HepG2 (cell line): ENCODE results near the gene SCAF8. TPM values are rescaled to one million over a fixed set of nuclear protein-coding genes. Genes with fewer than 3 reads are reported as not detected.
A peak's percentile ranks its signal among the peaks of the same experiment; 100 is the strongest.

Source experiments
- ATF5 ChIP-seq: sonication (generic); formaldehyde crosslinking; IDR thresholded peaks from 2 replicates; pipeline ENCODE4 v1.4.0; 2020; ENCODE audit warnings: mild to moderate bottlenecking, low read depth, missing genetic modification reagents
- ATM ChIP-seq: fragments of 450-650 bp; IDR thresholded peaks from 2 replicates; pipeline ENCODE4 v1.7.1; 2017; ENCODE audit warnings: mild to moderate bottlenecking, borderline replicate concordance
- HNRNPH1 ChIP-seq: fragments of 200-400 bp; formaldehyde crosslinking; optimal IDR thresholded peaks from 2 replicates; pipeline ENCODE3; 2017; ENCODE audit warnings: mild to moderate bottlenecking, low read depth, low read length
- NFKBIZ ChIP-seq: IDR thresholded peaks from 2 replicates; pipeline ENCODE4 v1.6.1; 2018; ENCODE audit warnings: missing genetic modification reagents, missing compliant biosample characterization
- NPAS2 ChIP-seq: sonication (generic); formaldehyde crosslinking; IDR thresholded peaks from 2 replicates; pipeline ENCODE4 v1.8.0; 2022; ENCODE audit warnings: mild to moderate bottlenecking, missing genetic modification reagents, borderline replicate concordance
- PCBP2 ChIP-seq: fragments of 200-400 bp; formaldehyde crosslinking; optimal IDR thresholded peaks from 2 replicates; pipeline ENCODE3; 2018; ENCODE audit warnings: low read length, low read depth; ENCODE audit not compliant: poor library complexity, severe bottlenecking
- REST ChIP-seq, 2 experiments: IDR thresholded peaks; 2 replicates each; pipeline ENCODE4 v1.6.1; 2011 to 2012; ENCODE audit warnings: low read length in 2 of 2, borderline replicate concordance in 1 of 2, low read depth in 1 of 2, mild to moderate bottlenecking in 1 of 2, moderate library complexity in 1 of 2
- ZNF234 ChIP-seq: sonication (generic); formaldehyde crosslinking; conservative IDR thresholded peaks from 2 replicates; pipeline ENCODE4 v1.5.1; 2020; ENCODE audit warnings: mild to moderate bottlenecking, missing genetic modification reagents
- ZNF329 ChIP-seq: sonication (generic); formaldehyde crosslinking; IDR thresholded peaks from 2 replicates; pipeline ENCODE4 v1.9.0; 2021; ENCODE audit warnings: low read depth, mild to moderate bottlenecking, missing genetic modification reagents
- ZNF333 ChIP-seq: sonication (generic); formaldehyde crosslinking; IDR thresholded peaks from 2 replicates; pipeline ENCODE4 v1.4.0; 2020; ENCODE audit warnings: mild to moderate bottlenecking, missing genetic modification reagents, borderline replicate concordance
- ZNF343 ChIP-seq: sonication (generic); formaldehyde crosslinking; IDR thresholded peaks from 2 replicates; pipeline ENCODE4 v1.4.0; 2020; ENCODE audit warnings: mild to moderate bottlenecking, missing genetic modification reagents
- polyA plus RNA-seq, 8 experiments: library from polyadenylated mRNA; depleted of rRNA in 3 of 8; stranded (reverse) in 7 of 8; unstranded in 1 of 8; fragments of >200 nt; fragmentation: Illumina TruSeq in 4 of 8; extraction: Trizol in 4 of 8; gene quantifications; 2 replicates each; pipeline versions ENCODE4 v1.2.1 to v1.2.3, GENCODE V29; 2011 to 2016; ENCODE audit warnings: low read depth in 4 of 8, missing spikeins in 1 of 8, mixed read lengths in 1 of 8; ENCODE audit not compliant: insufficient read depth in 1 of 8
- total RNA-seq, 5 experiments: library from RNA; depleted of rRNA; stranded (reverse); fragments of >200 nt; fragmentation: Illumina TruSeq; extraction: Trizol; gene quantifications; 2 replicates each; pipeline ENCODE4 v1.2.3, GENCODE V29; 2016; ENCODE audit warnings: low read depth in 1 of 5
- TF ChIP-seq, protein P1 (sequence below): sonication (generic); formaldehyde crosslinking; IDR thresholded peaks from 2 replicates; pipeline ENCODE4 v1.4.0; 2020; ENCODE audit warnings: missing genetic modification reagents
- TF ChIP-seq, protein P2 (sequence below): sonication (generic); formaldehyde crosslinking; IDR thresholded peaks from 2 replicates; pipeline ENCODE4 v1.8.0; 2022; ENCODE audit warnings: missing genetic modification reagents, mild to moderate bottlenecking, inconsistent platforms, borderline replicate concordance
- TF ChIP-seq, protein P3 (sequence below): sonication (generic); formaldehyde crosslinking; IDR thresholded peaks from 2 replicates; pipeline ENCODE4 v1.4.0; 2020; ENCODE audit warnings: mild to moderate bottlenecking, low read depth, missing genetic modification reagents

SCAF8 gene
- total and polyA plus RNA-seq, 2 of the 13 experiments (the other 11 are each of a cell fraction or from before 2014, with no cell fraction given), result 15.3 to 40.8 TPM

DNA sequence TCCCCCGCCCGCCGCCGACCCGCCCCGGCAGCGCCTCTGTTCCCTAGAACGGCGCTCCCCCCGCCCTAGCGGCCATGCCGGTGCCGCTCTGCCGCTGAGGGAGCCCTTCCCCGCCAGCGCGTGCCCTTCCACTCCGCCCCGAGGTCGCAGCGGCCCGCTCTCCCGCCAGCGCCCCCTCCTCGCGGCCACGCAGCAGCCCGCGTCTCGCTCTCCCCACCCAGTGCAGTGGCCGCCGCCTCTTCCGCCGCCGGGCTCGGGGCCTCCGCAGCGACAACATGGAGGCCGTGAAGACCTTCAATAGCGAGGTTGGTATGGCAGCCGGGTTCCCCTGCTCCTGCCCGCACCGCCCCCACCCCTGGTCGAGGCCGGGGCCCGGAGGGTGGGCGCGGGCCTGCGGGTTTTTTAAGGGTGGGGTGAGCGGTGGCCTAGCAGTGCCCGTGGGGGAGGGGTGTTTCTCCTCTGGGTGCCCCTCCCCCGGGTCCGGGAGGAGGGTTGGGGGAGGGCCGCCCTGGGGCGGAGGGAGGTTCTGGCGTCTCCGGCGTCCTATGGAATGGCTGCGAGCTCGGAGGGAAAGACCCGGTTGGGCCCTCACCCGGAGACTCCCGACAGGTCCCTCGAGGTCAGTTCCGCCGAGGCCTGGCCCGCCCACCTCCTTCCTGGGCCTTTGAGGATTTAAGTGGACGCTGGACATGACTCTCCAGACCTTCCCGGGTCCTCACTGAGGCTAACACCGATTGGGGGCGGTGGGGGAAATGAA is 588 bp downstream of the SCAF8 start (continued):
- TF ChIP-seq, protein P1, sequence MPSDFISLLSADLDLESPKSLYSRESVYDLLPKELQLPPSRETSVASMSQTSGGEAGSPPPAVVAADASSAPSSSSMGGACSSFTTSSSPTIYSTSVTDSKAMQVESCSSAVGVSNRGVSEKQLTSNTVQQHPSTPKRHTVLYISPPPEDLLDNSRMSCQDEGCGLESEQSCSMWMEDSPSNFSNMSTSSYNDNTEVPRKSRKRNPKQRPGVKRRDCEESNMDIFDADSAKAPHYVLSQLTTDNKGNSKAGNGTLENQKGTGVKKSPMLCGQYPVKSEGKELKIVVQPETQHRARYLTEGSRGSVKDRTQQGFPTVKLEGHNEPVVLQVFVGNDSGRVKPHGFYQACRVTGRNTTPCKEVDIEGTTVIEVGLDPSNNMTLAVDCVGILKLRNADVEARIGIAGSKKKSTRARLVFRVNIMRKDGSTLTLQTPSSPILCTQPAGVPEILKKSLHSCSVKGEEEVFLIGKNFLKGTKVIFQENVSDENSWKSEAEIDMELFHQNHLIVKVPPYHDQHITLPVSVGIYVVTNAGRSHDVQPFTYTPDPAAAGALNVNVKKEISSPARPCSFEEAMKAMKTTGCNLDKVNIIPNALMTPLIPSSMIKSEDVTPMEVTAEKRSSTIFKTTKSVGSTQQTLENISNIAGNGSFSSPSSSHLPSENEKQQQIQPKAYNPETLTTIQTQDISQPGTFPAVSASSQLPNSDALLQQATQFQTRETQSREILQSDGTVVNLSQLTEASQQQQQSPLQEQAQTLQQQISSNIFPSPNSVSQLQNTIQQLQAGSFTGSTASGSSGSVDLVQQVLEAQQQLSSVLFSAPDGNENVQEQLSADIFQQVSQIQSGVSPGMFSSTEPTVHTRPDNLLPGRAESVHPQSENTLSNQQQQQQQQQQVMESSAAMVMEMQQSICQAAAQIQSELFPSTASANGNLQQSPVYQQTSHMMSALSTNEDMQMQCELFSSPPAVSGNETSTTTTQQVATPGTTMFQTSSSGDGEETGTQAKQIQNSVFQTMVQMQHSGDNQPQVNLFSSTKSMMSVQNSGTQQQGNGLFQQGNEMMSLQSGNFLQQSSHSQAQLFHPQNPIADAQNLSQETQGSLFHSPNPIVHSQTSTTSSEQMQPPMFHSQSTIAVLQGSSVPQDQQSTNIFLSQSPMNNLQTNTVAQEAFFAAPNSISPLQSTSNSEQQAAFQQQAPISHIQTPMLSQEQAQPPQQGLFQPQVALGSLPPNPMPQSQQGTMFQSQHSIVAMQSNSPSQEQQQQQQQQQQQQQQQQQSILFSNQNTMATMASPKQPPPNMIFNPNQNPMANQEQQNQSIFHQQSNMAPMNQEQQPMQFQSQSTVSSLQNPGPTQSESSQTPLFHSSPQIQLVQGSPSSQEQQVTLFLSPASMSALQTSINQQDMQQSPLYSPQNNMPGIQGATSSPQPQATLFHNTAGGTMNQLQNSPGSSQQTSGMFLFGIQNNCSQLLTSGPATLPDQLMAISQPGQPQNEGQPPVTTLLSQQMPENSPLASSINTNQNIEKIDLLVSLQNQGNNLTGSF (CRISPR knock-in tag), result no peak
- TF ChIP-seq, protein P2, sequence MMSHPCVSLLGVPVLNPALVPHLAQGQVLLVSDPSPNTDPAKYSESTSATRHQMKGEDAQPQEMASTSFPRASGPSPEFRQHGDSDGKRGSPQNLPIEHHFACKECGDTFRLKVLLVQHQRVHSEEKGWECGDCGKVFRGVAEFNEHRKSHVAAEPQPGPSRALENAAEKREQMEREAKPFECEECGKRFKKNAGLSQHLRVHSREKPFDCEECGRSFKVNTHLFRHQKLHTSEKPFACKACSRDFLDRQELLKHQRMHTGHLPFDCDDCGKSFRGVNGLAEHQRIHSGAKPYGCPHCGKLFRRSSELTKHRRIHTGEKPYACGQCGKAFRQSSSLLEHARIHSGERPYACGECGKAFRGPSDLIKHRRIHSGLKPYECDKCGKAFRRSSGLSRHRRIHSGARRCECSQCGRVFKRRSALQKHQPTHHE (CRISPR knock-in tag), result no peak
- TF ChIP-seq ZNF333 (CRISPR knock-in tag), result no peak
- no peak for TF ChIP-seq ATM
- TF ChIP-seq ZNF329 (CRISPR knock-in tag), result no peak
- TF ChIP-seq ATF5 (CRISPR knock-in tag), result peak; percentile 57; the same call in 1 of the 2 replicates
- TF ChIP-seq, protein P3, sequence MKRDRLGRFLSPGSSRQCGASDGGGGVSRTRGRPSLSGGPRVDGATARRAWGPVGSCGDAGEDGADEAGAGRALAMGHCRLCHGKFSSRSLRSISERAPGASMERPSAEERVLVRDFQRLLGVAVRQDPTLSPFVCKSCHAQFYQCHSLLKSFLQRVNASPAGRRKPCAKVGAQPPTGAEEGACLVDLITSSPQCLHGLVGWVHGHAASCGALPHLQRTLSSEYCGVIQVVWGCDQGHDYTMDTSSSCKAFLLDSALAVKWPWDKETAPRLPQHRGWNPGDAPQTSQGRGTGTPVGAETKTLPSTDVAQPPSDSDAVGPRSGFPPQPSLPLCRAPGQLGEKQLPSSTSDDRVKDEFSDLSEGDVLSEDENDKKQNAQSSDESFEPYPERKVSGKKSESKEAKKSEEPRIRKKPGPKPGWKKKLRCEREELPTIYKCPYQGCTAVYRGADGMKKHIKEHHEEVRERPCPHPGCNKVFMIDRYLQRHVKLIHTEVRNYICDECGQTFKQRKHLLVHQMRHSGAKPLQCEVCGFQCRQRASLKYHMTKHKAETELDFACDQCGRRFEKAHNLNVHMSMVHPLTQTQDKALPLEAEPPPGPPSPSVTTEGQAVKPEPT (CRISPR knock-in tag), result no peak
- no peak for TF ChIP-seq PCBP2
- no peak for TF ChIP-seq NPAS2 (CRISPR knock-in tag)
- peak; percentile 11; the same call in 1 of the 2 replicates for TF ChIP-seq ZNF343 (CRISPR knock-in tag)
- TF ChIP-seq REST (IDR thresholded peaks at IDR 0.05; ENCODE audit: borderline replicate concordance in 1 of 2, low read depth in 1 of 2, low read length in 2 of 2), result peak in 1 of 2 experiments; percentile 74; a peak in 1 of 4 replicates
- TF ChIP-seq HNRNPH1, result no peak
- no peak for TF ChIP-seq ZNF234 (CRISPR knock-in tag)
- 0 out of 2 replicates have a peak, but pooled peaks have one; percentile 9 for TF ChIP-seq NFKBIZ (CRISPR knock-in tag)
